ENCODE results near the gene CSRNP3.

DNA sequence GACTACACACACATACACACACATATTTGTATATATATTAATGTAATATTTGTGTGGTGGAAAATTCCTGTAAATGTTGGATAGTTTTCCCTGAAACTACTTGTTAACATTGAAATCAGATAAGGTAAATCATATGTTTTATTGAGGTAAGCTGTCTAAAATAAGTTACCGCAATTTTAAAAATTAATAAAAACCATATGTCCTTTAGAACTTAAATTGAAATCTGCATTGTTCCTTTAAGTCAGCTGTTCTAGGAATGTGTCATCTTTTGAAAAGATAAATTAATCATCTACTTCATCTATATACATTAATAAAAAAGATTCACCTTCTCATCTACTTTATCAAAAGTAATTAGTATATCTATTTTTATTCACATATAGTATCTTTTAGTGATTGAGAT is 102.0 kb downstream of the CSRNP3 start:
- TF ChIP-seq, protein P1, sequence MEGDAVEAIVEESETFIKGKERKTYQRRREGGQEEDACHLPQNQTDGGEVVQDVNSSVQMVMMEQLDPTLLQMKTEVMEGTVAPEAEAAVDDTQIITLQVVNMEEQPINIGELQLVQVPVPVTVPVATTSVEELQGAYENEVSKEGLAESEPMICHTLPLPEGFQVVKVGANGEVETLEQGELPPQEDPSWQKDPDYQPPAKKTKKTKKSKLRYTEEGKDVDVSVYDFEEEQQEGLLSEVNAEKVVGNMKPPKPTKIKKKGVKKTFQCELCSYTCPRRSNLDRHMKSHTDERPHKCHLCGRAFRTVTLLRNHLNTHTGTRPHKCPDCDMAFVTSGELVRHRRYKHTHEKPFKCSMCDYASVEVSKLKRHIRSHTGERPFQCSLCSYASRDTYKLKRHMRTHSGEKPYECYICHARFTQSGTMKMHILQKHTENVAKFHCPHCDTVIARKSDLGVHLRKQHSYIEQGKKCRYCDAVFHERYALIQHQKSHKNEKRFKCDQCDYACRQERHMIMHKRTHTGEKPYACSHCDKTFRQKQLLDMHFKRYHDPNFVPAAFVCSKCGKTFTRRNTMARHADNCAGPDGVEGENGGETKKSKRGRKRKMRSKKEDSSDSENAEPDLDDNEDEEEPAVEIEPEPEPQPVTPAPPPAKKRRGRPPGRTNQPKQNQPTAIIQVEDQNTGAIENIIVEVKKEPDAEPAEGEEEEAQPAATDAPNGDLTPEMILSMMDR (IDR thresholded peaks at IDR 0.05), result no peak
- no peak for TF ChIP-seq POLR2AphosphoS5 (IDR thresholded peaks at IDR 0.05)
- no peak for TF ChIP-seq POLR2A (IDR thresholded peaks at IDR 0.05)
- no peak for TF ChIP-seq EP300 (IDR thresholded peaks at IDR 0.05)

All from stomach (tissue), 4 donors.